HepG2 (cell line): ENCODE measurements around the gene MEF2A. TPM values are rescaled to one million over a fixed set of nuclear protein-coding genes. Genes with fewer than 3 reads are reported as not detected.

Experiments used
- ATF3 ChIP-seq: sonication (generic); formaldehyde crosslinking; IDR thresholded peaks from 2 replicates; pipeline ENCODE4 v1.4.0; 2020; ENCODE audit warnings: missing genetic modification reagents
- IRF9 ChIP-seq: sonication (generic); formaldehyde crosslinking; IDR thresholded peaks from 2 replicates; pipeline ENCODE4 v1.8.0; 2022; ENCODE audit warnings: missing genetic modification reagents, mild to moderate bottlenecking, borderline replicate concordance
- NBN ChIP-seq: fragments of 450-650 bp; conservative IDR thresholded peaks from 2 replicates; pipeline ENCODE4 v1.6.1; 2017
- NR1H2 ChIP-seq: sonication (generic); formaldehyde crosslinking; IDR thresholded peaks from 2 replicates; pipeline ENCODE4 v1.8.1; 2022; ENCODE audit warnings: low read depth, missing genetic modification reagents, borderline replicate concordance
- PCBP2 ChIP-seq: fragments of 200-400 bp; formaldehyde crosslinking; optimal IDR thresholded peaks from 2 replicates; pipeline ENCODE3; 2018; ENCODE audit warnings: low read length, low read depth; ENCODE audit not compliant: poor library complexity, severe bottlenecking
- PLSCR1 ChIP-seq: sonication (generic); formaldehyde crosslinking; IDR thresholded peaks from 2 replicates; pipeline ENCODE4 v1.5.0; 2020; ENCODE audit warnings: missing genetic modification reagents, mild to moderate bottlenecking, borderline replicate concordance
- RFXAP ChIP-seq: sonication (generic); formaldehyde crosslinking; IDR thresholded peaks from 2 replicates; pipeline ENCODE4 v1.4.0; 2020; ENCODE audit warnings: missing genetic modification reagents, borderline replicate concordance
- SRSF4 ChIP-seq: fragments of 200-400 bp; formaldehyde crosslinking; IDR thresholded peaks from one replicate; pipeline ENCODE4 v1.6.1; 2018; ENCODE audit warnings: mild to moderate bottlenecking, low read depth, low read length, moderate library complexity; ENCODE audit not compliant: poor library complexity, severe bottlenecking
- TFDP2 ChIP-seq: sonication (generic); formaldehyde crosslinking; IDR thresholded peaks from 2 replicates; pipeline ENCODE4 v1.4.0; 2020; ENCODE audit warnings: missing genetic modification reagents
- ZHX1 ChIP-seq: sonication (generic); formaldehyde crosslinking; IDR thresholded peaks from 2 replicates; pipeline ENCODE4 v1.8.1; 2022; ENCODE audit warnings: low read depth, mild to moderate bottlenecking, missing genetic modification reagents
- ZNF232 ChIP-seq: sonication (generic); formaldehyde crosslinking; IDR thresholded peaks from 2 replicates; pipeline ENCODE4 v1.4.0; 2020; ENCODE audit warnings: missing genetic modification reagents, borderline replicate concordance
- ZNF260 ChIP-seq: sonication (generic); formaldehyde crosslinking; IDR thresholded peaks from 2 replicates; pipeline ENCODE4 v1.4.0; 2020; ENCODE audit warnings: missing genetic modification reagents, low read depth, mild to moderate bottlenecking, borderline replicate concordance
- ZNF354B ChIP-seq: sonication (generic); formaldehyde crosslinking; IDR thresholded peaks from 2 replicates; pipeline ENCODE4 v1.8.0; 2022; ENCODE audit warnings: mild to moderate bottlenecking, missing genetic modification reagents
- ZNF512B ChIP-seq: sonication (generic); formaldehyde crosslinking; IDR thresholded peaks from 2 replicates; pipeline ENCODE4 v1.5.1; 2020; ENCODE audit warnings: missing genetic modification reagents, mild to moderate bottlenecking, borderline replicate concordance
- ZNF678 ChIP-seq: sonication (generic); formaldehyde crosslinking; IDR thresholded peaks from 2 replicates; pipeline ENCODE4 v1.4.0; 2020; ENCODE audit warnings: mild to moderate bottlenecking, missing genetic modification reagents
- ZNF749 ChIP-seq: sonication (generic); formaldehyde crosslinking; IDR thresholded peaks from 2 replicates; pipeline ENCODE4 v1.8.0; 2022; ENCODE audit warnings: mild to moderate bottlenecking, missing genetic modification reagents, moderate library complexity, borderline replicate concordance
- ZNF772 ChIP-seq: sonication (generic); formaldehyde crosslinking; IDR thresholded peaks from 2 replicates; pipeline ENCODE4 v1.5.0; 2020; ENCODE audit warnings: mild to moderate bottlenecking, missing genetic modification reagents
- ZNF784 ChIP-seq: sonication (generic); formaldehyde crosslinking; IDR thresholded peaks from 2 replicates; pipeline ENCODE4 v1.5.1; 2020; ENCODE audit warnings: missing genetic modification reagents, mild to moderate bottlenecking, borderline replicate concordance
- polyA plus RNA-seq, 8 experiments: library from polyadenylated mRNA; depleted of rRNA in 3 of 8; stranded (reverse) in 7 of 8; unstranded in 1 of 8; fragments of >200 nt; fragmentation: Illumina TruSeq in 4 of 8; extraction: Trizol in 4 of 8; gene quantifications; 2 replicates each; pipeline versions ENCODE4 v1.2.1 to v1.2.3, GENCODE V29; 2011 to 2016; ENCODE audit warnings: low read depth in 4 of 8, missing spikeins in 1 of 8, mixed read lengths in 1 of 8; ENCODE audit not compliant: insufficient read depth in 1 of 8
- total RNA-seq, 5 experiments: library from RNA; depleted of rRNA; stranded (reverse); fragments of >200 nt; fragmentation: Illumina TruSeq; extraction: Trizol; gene quantifications; 2 replicates each; pipeline ENCODE4 v1.2.3, GENCODE V29; 2016; ENCODE audit warnings: low read depth in 1 of 5

Gene MEF2A
- total and polyA plus RNA-seq, 2 of the 13 experiments (the other 11 are each of a cell fraction or from before 2014, with no cell fraction given): 15.2 to 24.4 TPM

GRCh38 chr15:99732751-99733267, 167.0 kb downstream of the MEF2A start (continued):
- TF ChIP-seq IRF9: peak; percentile 23; the same call in 1 of the 2 replicates
- no peak for TF ChIP-seq ZNF678 (CRISPR knock-in tag)
- TF ChIP-seq ZNF512B (CRISPR knock-in tag): no peak
- 0 out of 2 replicates have a peak, but pooled peaks have one; percentile 50 for TF ChIP-seq ZNF784
- no peak for TF ChIP-seq ZHX1 (CRISPR knock-in tag)
- TF ChIP-seq NBN: no peak
- TF ChIP-seq ZNF749 (CRISPR knock-in tag): no peak
- no peak for TF ChIP-seq ATF3 (CRISPR knock-in tag)
- no peak for TF ChIP-seq RFXAP
- no peak for TF ChIP-seq ZNF354B (CRISPR knock-in tag)
- TF ChIP-seq ZNF260 (CRISPR knock-in tag): no peak
- TF ChIP-seq TFDP2: peak; percentile 11; the same call in 1 of the 2 replicates
- no peak for TF ChIP-seq PCBP2
- TF ChIP-seq PLSCR1: no peak
- no peak for TF ChIP-seq SRSF4
- TF ChIP-seq ZNF232 (CRISPR knock-in tag): no peak
- TF ChIP-seq ZNF772 (CRISPR knock-in tag): 0 out of 2 replicates have a peak, but pooled peaks have one; percentile 14
- no peak; the same call in 1 of the 2 replicates for TF ChIP-seq NR1H2 (CRISPR knock-in tag)
